ENCODE measurements around the gene OSGIN1.

Gene OSGIN1

GRCh38 chr16:83972256-83973008, 19.4 kb downstream of the OSGIN1 start:
- no peaks in the 10 kb centered on the region for H3K9me3 ChIP-seq (ENCODE audit: insufficient read depth, low read length, severe bottlenecking)
- DNase-seq (no peak), ATAC-seq (ENCODE audit: insufficient read depth, low read depth) (no peak)
- H3K79me2 ChIP-seq (ENCODE audit: insufficient read depth, low read length): no peaks in the 10 kb centered on the region
- H3K4me3 ChIP-seq (ENCODE audit: low read depth in 1 of 2, low read length in 2 of 2): no peak overlapping the region
- no peaks in the 10 kb centered on the region for H3K36me3 ChIP-seq (ENCODE audit: insufficient read depth, low read length)
- H3K27ac ChIP-seq (ENCODE audit: low read length): no peak overlapping the region
- H3K4me1 ChIP-seq (ENCODE audit: insufficient read depth, low read length): no peaks in the 10 kb centered on the region
- H4K20me1 ChIP-seq (ENCODE audit: insufficient read depth, low read length): no peaks in the 10 kb centered on the region; the same call in 1 of the 2 replicates
- H3K9ac ChIP-seq (ENCODE audit: low read depth, low read length): no peak overlapping the region
- H3K4me2 ChIP-seq (ENCODE audit: insufficient read depth, low read length): no peak overlapping the region
- no peaks in the 10 kb centered on the region for H3K27me3 ChIP-seq (ENCODE audit: insufficient read depth, low read length, poor library complexity)
- no peak overlapping the region for H2AFZ ChIP-seq (ENCODE audit: low read depth, low read length)
- TF ChIP-seq EZH2 (IDR thresholded peaks at IDR 0.05; ENCODE audit: borderline replicate concordance, low read depth, low read length, severe bottlenecking) (no peak), CTCF (IDR thresholded peaks at IDR 0.05; ENCODE audit: borderline replicate concordance, extremely low read depth, low read length, poor library complexity, severe bottlenecking) (no peak)

GRCh38 chr16:83973077-83973476, 20.0 kb downstream of the OSGIN1 start:
- Histone ChIP-seq H3K27me3 (ENCODE audit: insufficient read depth, low read length, poor library complexity) (no peaks in the 10 kb centered on the region), H2AFZ (ENCODE audit: low read depth, low read length) (no peak overlapping the region), H3K4me1 (ENCODE audit: insufficient read depth, low read length) (no peaks in the 10 kb centered on the region), H3K79me2 (ENCODE audit: insufficient read depth, low read length) (no peaks in the 10 kb centered on the region), H4K20me1 (ENCODE audit: insufficient read depth, low read length) (no peaks in the 10 kb centered on the region; the same call in 1 of the 2 replicates), H3K36me3 (ENCODE audit: insufficient read depth, low read length) (no peaks in the 10 kb centered on the region), H3K9me3 (ENCODE audit: insufficient read depth, low read length, severe bottlenecking) (no peaks in the 10 kb centered on the region), H3K27ac (ENCODE audit: low read length) (no peak overlapping the region), H3K9ac (ENCODE audit: low read depth, low read length) (no peak overlapping the region), H3K4me3 (ENCODE audit: low read depth in 1 of 2, low read length in 2 of 2) (no peak overlapping the region), H3K4me2 (ENCODE audit: insufficient read depth, low read length) (no peak overlapping the region)
- ATAC-seq (ENCODE audit: insufficient read depth, low read depth): no peak
- TF ChIP-seq CTCF (IDR thresholded peaks at IDR 0.05; ENCODE audit: borderline replicate concordance, extremely low read depth, low read length, poor library complexity, severe bottlenecking) (no peak), EZH2 (IDR thresholded peaks at IDR 0.05; ENCODE audit: borderline replicate concordance, low read depth, low read length, severe bottlenecking) (no peak)
- no peak for DNase-seq

DNA sequence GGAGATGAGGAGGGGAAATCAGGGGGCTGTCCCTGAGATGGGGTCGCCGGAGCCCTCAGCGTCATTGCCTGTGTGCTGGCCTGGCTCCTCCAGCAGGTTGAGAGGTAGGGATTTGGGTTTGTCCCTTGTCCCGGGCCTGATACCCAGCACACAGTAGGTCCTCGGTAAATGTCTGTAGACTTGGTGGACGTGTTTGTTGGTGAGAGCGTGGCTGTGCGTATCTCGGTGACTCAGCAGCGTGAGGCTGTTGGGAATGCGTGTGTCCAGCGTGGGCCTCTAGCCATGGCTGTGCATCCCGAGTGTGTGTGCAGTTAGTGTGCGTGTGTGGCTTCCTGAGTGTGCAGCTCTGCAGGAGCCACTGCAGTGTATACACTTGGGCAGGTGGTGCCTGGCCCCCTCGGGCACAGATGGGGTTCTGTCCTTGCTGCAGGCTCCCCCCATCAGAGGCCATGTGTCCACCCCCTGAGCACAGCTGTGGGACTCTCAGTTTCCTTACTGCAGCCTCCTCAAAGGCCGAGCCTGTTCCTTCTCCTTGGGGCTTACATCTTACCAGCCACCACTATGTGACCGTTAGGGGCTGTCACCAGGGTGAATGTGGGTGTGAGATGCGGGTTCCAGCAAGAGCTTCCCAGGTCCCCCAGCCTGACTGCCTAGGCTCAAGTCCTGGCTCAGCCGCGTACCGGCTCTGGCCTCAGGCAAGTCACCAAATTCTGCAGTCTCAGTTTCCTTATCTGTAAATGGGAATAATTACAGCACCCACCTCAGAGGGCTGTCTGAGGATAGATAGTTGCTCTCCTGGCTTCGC, 20.7 kb downstream of the OSGIN1 start:
- no peak overlapping the region for H3K9ac ChIP-seq (ENCODE audit: low read depth, low read length)
- no peak for TF ChIP-seq CTCF (IDR thresholded peaks at IDR 0.05; ENCODE audit: borderline replicate concordance, extremely low read depth, low read length, poor library complexity, severe bottlenecking)
- TF ChIP-seq EZH2 (IDR thresholded peaks at IDR 0.05; ENCODE audit: borderline replicate concordance, low read depth, low read length, severe bottlenecking): no peak
- no peak for ATAC-seq (ENCODE audit: insufficient read depth, low read depth)
- no peaks in the 10 kb centered on the region for H3K27me3 ChIP-seq (ENCODE audit: insufficient read depth, low read length, poor library complexity)
- no peak overlapping the region for H2AFZ ChIP-seq (ENCODE audit: low read depth, low read length)
- no peak overlapping the region for H3K4me3 ChIP-seq (ENCODE audit: low read depth in 1 of 2, low read length in 2 of 2)
- H3K27ac ChIP-seq (ENCODE audit: low read length): no peak overlapping the region
- H3K9me3 ChIP-seq (ENCODE audit: insufficient read depth, low read length, severe bottlenecking): peaks cover 2% of the 10 kb centered on the region
- DNase-seq: no peak
- no peaks in the 10 kb centered on the region; the same call in 1 of the 2 replicates for H4K20me1 ChIP-seq (ENCODE audit: insufficient read depth, low read length)
- no peaks in the 10 kb centered on the region for H3K79me2 ChIP-seq (ENCODE audit: insufficient read depth, low read length)
- no peaks in the 10 kb centered on the region for H3K36me3 ChIP-seq (ENCODE audit: insufficient read depth, low read length)
- H3K4me2 ChIP-seq (ENCODE audit: insufficient read depth, low read length): no peak overlapping the region
- no peaks in the 10 kb centered on the region for H3K4me1 ChIP-seq (ENCODE audit: insufficient read depth, low read length)
